Endometrial microvascular endothelial cells (primary cell): ENCODE measurements around the gene IGF1R. TPM values are rescaled to one million over a fixed set of nuclear protein-coding genes. Genes with fewer than 3 reads are reported as not detected.

Source experiments
- in situ Hi-C: cut with HindIII; loops from 2 replicates; pipeline ENCODE4 v1.10.0; 2017; ENCODE audit warnings: low sequenced_read_pairs, low pct_unique_long_range_greater_than_20kb; ENCODE audit errors: inconsistent ontology term
- total RNA-seq: library from RNA; depleted of rRNA; stranded (reverse); fragments of >200 nt; gene quantifications from one replicate; pipeline ENCODE4 v1.2.3, GENCODE V29; 2015; ENCODE audit errors: inconsistent ontology term

IGF1R gene
- total RNA-seq, 1 donor from 2014 or later, result 28.8 TPM

- in situ Hi-C loops, result no loop called here
Observed at GRCh38 chr15:98690272-98690950, 42.1 kb downstream of the IGF1R start.

- in situ Hi-C loops, result no loop called here
Observed at GRCh38 chr15:98692213-98692612, 43.9 kb downstream of the IGF1R start.

DNA sequence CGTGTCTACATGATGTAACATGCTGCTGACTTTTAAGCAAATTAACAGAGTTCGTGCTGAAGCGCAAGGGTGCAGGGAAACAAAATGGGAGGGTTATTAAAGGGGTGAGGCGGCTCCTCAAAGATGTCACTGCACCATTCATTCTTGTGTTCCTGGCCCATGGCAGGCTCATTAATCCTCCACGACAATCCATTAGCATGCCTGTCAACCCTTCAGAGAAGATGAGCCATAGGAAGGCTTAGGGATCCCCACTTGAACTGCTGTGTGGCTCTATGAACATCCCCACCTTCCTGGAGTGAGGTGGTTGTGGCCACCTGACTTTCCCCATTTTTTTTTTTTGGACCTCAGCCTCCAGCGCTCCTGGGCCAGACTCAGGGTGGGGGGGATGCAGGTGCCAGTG, 45.8 kb downstream of the IGF1R start:
- in situ Hi-C loops, result no loop called here

DNA sequence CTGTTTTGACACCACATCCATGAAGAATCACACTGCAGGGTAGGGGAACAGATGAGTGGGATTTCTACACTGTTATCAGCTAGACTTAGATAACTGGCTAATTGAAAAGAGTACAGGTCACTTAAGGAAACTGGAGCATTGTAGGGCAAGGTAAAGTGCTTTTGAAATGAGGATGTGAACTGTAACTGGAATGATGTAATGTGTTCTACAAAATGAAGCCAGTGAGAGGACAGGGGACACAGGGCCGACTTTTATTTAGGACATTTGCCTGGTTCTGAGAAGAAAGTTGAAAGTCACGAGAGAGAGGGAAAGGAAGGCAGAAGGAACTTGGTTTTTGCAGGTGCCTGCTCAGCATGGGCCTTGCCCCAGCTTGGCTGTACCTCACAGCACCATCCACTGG, 50.5 kb downstream of the IGF1R start:
- in situ Hi-C loops, result no loop called here

GRCh38 chr15:98699591-98700424, 51.5 kb downstream of the IGF1R start:
- in situ Hi-C loops, result no loop called here

- in situ Hi-C loops, result no loop called here
Observed at GRCh38 chr15:98700519-98700918, 52.2 kb downstream of the IGF1R start.

DNA sequence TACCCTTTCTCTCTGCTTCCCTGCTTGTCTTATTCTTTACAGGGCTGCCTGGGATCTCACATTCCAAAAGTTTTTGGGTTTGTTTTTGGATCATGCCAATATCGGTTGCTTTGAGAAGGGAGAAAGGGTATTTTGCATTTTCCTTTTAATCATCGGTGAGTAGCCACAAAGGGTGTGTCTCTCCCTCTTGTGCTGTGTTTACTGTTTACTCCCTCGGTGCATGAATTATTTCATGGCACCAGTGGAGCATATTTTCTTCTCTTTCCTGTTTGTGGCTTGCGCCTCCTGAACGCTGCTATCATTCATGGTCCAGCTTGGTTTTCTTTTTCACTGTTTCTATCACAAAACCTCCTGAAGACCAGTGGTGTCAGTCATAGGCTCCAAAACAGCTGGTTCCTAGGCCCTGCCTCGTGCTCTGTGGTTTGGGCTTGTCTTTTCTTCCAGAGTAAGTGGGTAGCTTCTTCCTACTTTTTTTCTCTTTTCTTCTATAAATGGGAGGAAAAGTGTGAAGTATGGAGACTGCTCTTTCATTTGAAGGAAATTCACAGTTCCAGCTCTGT, 54.9 kb downstream of the IGF1R start:
- in situ Hi-C loops, result no loop called here

DNA sequence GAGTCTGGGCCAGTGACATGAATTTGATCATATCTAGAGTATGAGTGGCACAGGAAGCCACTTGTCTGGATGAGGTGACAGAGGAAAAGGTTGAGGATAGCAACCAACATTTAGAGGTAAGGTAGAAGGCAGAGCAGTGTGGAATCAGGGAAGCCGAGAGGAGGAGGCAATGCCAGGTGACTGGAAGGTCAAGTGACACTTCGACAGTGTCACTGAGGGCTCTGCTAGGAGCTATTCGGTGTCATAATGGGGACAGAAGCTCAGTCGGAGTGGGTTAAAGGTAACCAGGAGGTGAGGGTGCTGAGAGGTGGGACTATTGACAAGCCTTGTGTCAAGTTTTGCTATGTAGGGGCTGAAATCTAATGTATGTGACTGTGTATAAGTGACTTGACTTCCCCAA, 56.7 kb downstream of the IGF1R start:
- in situ Hi-C loops, result no loop called here

DNA sequence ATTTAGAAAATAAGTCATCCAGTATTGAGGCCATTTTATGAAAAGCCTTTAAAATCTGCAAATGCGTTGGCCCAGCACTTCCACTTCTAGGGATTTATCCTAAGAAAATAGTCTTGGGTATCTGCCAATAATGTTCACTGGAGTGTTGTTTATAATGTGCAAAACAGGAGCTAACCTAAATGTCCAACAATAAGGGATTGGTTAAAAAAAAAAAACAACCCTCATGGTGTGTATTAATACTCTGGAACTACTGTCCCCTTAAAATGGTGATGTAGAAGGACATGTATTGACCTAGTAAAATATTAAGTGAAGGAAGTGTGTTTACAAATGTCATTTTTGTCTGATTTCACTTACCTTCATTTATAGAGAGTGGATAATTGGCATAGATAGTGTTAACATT, 58.0 kb downstream of the IGF1R start:
- in situ Hi-C loops, result no loop called here

- in situ Hi-C loops, result no loop called here
Observed at GRCh38 chr15:98706986-98707385, 58.6 kb downstream of the IGF1R start.

- in situ Hi-C loops, result no loop called here
Observed at GRCh38 chr15:98708037-98708590, 59.8 kb downstream of the IGF1R start.

GRCh38 chr15:98711810-98712209, 63.5 kb downstream of the IGF1R start:
- in situ Hi-C loops, result no loop called here

DNA sequence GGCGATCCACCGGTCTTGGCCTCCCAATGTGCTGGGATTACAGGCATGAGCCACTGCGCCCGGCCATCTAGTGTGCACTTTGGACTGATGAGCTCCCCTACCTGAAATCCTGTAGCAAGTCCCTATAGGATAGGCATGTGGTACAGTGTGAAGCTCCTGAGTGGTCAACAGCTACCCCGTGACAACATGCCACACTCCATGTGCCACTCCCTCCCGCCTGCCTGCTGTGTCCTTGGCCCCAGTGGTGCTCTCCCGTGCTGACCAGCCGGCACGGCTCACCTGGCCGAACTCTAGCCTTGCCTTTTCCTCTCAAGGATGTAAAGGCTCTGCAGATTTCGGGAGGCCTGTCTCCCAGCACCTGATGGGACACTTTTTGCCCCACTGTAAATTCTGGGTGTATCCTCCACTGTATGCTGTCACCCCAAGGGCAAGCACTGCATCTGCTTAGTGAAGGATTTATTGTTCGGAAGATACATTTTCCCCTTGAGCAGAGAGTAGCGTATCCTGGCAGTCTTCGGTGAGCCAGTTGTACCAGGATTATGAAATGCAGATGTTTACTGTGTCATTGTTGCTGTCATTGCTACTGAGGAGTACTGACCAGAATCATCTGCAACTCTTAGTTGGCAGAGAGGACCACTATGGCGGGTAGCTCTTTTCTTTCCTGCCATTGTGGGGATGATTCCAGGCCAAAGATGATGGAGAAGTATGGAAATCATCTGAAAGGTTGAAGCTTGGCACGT, 64.7 kb downstream of the IGF1R start:
- in situ Hi-C loops, result no loop called here

GRCh38 chr15:98713585-98714001, 65.3 kb downstream of the IGF1R start:
- in situ Hi-C loops, result no loop called here

DNA sequence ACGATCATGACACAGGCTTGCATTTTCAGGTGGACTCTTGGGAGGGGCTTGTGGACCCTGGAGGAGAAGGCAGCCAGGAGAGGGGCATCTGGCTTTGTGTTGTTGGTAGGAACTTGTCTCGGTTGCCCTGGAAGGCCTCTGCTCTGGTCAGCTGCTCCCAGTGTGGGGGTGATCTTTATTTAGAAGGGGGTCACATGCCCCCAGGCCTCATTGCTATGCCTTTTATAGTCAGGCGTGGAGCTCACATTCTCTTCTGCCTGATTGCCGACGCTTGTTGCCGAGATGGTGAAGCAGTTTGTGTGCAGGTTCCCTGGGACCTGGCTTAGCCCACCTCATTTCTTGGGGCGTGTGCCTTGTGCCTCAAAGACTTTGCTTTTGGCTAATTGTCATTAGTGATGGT, 66.6 kb downstream of the IGF1R start:
- in situ Hi-C loops, result no loop called here

- in situ Hi-C loops, result no loop called here
Observed at GRCh38 chr15:98715401-98715800, 67.1 kb downstream of the IGF1R start.

DNA sequence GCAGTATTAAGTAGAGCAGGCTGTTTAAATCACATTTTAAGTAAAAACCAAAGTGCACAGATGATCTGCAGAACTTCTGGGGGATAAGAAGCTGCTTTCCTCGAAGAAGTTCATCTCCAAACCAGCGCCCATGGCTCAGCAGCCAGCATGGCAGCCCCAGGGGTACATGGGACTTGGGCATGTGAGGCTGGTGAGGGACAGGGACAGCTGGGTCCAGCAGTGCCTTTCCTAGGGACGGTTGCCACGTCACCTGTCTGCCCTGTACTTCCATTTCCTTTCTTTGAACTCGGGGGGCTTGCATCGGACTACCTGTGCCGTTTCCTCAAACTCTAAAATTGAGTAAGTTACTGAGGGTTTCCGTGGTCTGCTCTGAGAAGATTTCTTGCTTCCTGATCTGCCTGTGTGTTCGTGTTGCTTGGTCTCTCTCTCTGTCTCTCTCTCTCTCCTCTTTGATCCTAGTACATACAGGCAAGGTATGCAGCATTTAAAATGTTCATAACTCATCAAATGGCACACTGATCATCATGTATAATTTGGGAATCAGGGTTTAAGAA, 67.6 kb downstream of the IGF1R start:
- in situ Hi-C loops, result no loop called here

- in situ Hi-C loops, result no loop called here
Observed at GRCh38 chr15:98717371-98717770, 69.0 kb downstream of the IGF1R start.

GRCh38 chr15:98717942-98718341, 69.6 kb downstream of the IGF1R start:
- in situ Hi-C loops, result no loop called here
